Keratinocyte (primary cell): ENCODE data around the gene FGFR3. TPM values are rescaled to one million over a fixed set of nuclear protein-coding genes. Genes with fewer than 3 reads are reported as not detected.

Experiments
- DNase-seq: peaks from one replicate; pipeline ENCODE4 v3.0.0-alpha.2; 2011; ENCODE audit warnings: low read depth, missing footprints, low spot score
- FAIRE-seq: peaks from 2 replicates; lab custom pipeline; 2011; peaks lifted over from hg19 to GRCh38; lab: Jason Lieb, UNC
- H2AFZ ChIP-seq: 2 replicates; pipeline ENCODE4 v1.6.0; 2012; ENCODE audit warnings: low read length, control low read depth, inconsistent platforms; ENCODE audit not compliant: control insufficient read depth
- H3K27ac ChIP-seq: 2 replicates; pipeline ENCODE4 v1.5.1; 2011; ENCODE audit warnings: low read length; ENCODE audit not compliant: control insufficient read depth, insufficient read depth
- H3K27me3 ChIP-seq: 3 replicates; pipeline ENCODE4 v1.6.0; 2011; ENCODE audit warnings: low read length; ENCODE audit not compliant: control insufficient read depth, insufficient read depth; ENCODE audit errors: extremely low read depth
- H3K36me3 ChIP-seq, 2 experiments: 2 replicates in 1 of 2; 3 replicates in 1 of 2; pipeline ENCODE4 v1.5.1; 2011; ENCODE audit warnings: low read length in 2 of 2, mild to moderate bottlenecking in 1 of 2; ENCODE audit not compliant: control insufficient read depth in 2 of 2, insufficient read depth in 2 of 2; ENCODE audit errors: extremely low read depth in 1 of 2
- H3K4me1 ChIP-seq: 3 replicates; pipeline ENCODE4 v1.5.1; 2011; ENCODE audit warnings: low read length; ENCODE audit not compliant: control insufficient read depth, insufficient read depth; ENCODE audit errors: extremely low read depth
- H3K4me2 ChIP-seq: 3 replicates; pipeline ENCODE4 v1.6.0; 2011; ENCODE audit warnings: low read depth, low read length; ENCODE audit not compliant: control insufficient read depth, insufficient read depth; ENCODE audit errors: extremely low read depth
- H3K4me3 ChIP-seq, 3 experiments: fragments of 200-600 bp in 1 of 3; sonication (generic) in 1 of 3; 2 replicates in 2 of 3; 3 replicates in 1 of 3; pipeline ENCODE4 v1.5.1; 2011 to 2016; ENCODE audit warnings: low read length in 3 of 3, mild to moderate bottlenecking in 3 of 3, control low read depth in 2 of 3, inconsistent platforms in 1 of 3, low read depth in 1 of 3, mixed read lengths in 1 of 3, mixed run types in 1 of 3, moderate library complexity in 1 of 3; ENCODE audit not compliant: control insufficient read depth in 2 of 3, insufficient read depth in 2 of 3; ENCODE audit errors: extremely low read depth in 1 of 3
- H3K79me2 ChIP-seq: 2 replicates; pipeline ENCODE4 v1.6.0; 2012; ENCODE audit warnings: low read length; ENCODE audit not compliant: control insufficient read depth, insufficient read depth
- H3K9ac ChIP-seq: 3 replicates; pipeline ENCODE4 v1.6.0; 2011; ENCODE audit warnings: low read length; ENCODE audit not compliant: control insufficient read depth, insufficient read depth; ENCODE audit errors: extremely low read depth
- H3K9me1 ChIP-seq: 3 replicates; pipeline ENCODE4 v1.6.0; 2011; ENCODE audit warnings: low read length; ENCODE audit not compliant: control insufficient read depth, insufficient read depth; ENCODE audit errors: extremely low read depth
- H3K9me3 ChIP-seq: 2 replicates; pipeline ENCODE4 v1.5.1; 2012; ENCODE audit warnings: low read depth, low read length; ENCODE audit not compliant: control insufficient read depth
- H4K20me1 ChIP-seq: 3 replicates; pipeline ENCODE4 v1.6.0; 2011; ENCODE audit warnings: low read length; ENCODE audit not compliant: control insufficient read depth, insufficient read depth; ENCODE audit errors: extremely low read depth
- EZH2 ChIP-seq: IDR thresholded peaks from one replicate; pipeline ENCODE4 v1.6.1; 2012; ENCODE audit warnings: inconsistent platforms, mild to moderate bottlenecking, low read length, moderate library complexity
- dilution Hi-C: fragments of 300-500 bp; cut with MboI; formaldehyde crosslinking; loops from one replicate; pipeline ENCODE4 v1.7.0; 2020; ENCODE audit warnings: low sequenced_read_pairs; ENCODE audit not compliant: extremely low pct_ligation_motif_present
- polyA plus RNA-seq, 5 experiments: library from polyadenylated mRNA; depleted of rRNA in 3 of 5; stranded (reverse) in 3 of 5; stranded (forward) in 1 of 5; unstranded in 1 of 5; fragments of >200 nt; gene quantifications; 1 replicate in 1 of 5; 2 replicates in 3 of 5; 3 replicates in 1 of 5; pipeline versions ENCODE4 v1.2.1 to v1.2.3, GENCODE V29; 2011 to 2012; ENCODE audit warnings: missing spikeins in 2 of 5, low read depth in 1 of 5, low replicate concordance in 1 of 5
- TF ChIP-seq, protein P1 (sequence below), 3 experiments: IDR thresholded peaks in 1 of 3; conservative IDR thresholded peaks in 1 of 3; optimal IDR thresholded peaks in 1 of 3; 2 replicates in 2 of 3; 3 replicates in 1 of 3; pipeline versions ENCODE3 to v1.5.1; 2011; ENCODE audit warnings: low read length in 3 of 3, mild to moderate bottlenecking in 3 of 3, moderate library complexity in 2 of 3, control low read depth in 1 of 3, inconsistent platforms in 1 of 3; ENCODE audit not compliant: insufficient read depth in 2 of 3; ENCODE audit errors: extremely low read depth in 1 of 3

The FGFR3 gene
- polyA plus RNA-seq, 1 donor (not counting 4 experiments of a cell fraction or from before 2014, with no cell fraction given): 45.2 TPM

DNA sequence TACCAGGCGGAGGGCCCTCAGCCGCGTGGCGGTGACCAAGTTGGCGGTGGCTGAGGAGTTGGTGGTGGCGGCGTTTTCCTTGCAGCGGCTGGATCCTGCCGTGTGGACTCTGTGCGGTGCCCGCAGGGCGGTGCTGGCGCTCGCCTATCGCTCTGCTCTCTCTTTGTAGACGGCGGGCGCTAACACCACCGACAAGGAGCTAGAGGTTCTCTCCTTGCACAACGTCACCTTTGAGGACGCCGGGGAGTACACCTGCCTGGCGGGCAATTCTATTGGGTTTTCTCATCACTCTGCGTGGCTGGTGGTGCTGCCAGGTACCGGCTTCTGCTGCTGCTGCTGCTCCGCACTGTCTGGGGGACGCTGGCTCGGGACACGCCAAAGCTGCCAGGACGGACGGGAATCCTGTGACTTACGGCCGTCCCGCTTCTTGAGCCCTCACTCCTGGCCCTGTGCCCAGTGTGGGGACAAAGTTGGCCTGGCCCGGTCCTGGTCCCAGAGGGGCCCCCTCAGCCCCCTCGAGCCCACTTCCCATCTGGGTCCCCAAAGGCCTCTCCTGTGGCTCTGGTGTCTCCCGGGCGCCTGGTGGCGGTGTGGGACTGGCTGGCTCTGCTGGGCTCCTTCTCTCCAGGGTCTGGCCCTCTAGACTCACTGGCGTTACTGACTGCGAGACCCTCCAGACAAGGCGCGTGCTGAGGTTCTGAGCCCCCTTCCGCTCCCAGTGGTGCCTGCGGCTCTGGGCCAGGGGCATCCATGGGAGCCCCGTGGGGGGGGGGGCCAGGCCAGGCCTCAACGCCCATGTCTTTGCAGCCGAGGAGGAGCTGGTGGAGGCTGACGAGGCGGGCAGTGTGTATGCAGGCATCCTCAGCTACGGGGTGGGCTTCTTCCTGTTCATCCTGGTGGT, 10.7 kb downstream of the FGFR3 start:
- Histone ChIP-seq H3K79me2 (no peaks in the 10 kb centered on the region), H3K9me1 (no peaks in the 10 kb centered on the region), H3K9me3 (no peaks in the 10 kb centered on the region), H3K9ac (no peak overlapping the region), H3K4me1 (no peaks in the 10 kb centered on the region), H3K27me3 (no peaks in the 10 kb centered on the region), H3K27ac (no peak overlapping the region), H3K4me2 (no peak overlapping the region), H3K36me3 (peaks cover 22 to 26% of the 10 kb centered on the region in 2 experiments), H3K4me3 (no peak overlapping the region), H2AFZ (no peak overlapping the region), H4K20me1 (peaks cover 2% of the 10 kb centered on the region)
- TF ChIP-seq, protein P1, sequence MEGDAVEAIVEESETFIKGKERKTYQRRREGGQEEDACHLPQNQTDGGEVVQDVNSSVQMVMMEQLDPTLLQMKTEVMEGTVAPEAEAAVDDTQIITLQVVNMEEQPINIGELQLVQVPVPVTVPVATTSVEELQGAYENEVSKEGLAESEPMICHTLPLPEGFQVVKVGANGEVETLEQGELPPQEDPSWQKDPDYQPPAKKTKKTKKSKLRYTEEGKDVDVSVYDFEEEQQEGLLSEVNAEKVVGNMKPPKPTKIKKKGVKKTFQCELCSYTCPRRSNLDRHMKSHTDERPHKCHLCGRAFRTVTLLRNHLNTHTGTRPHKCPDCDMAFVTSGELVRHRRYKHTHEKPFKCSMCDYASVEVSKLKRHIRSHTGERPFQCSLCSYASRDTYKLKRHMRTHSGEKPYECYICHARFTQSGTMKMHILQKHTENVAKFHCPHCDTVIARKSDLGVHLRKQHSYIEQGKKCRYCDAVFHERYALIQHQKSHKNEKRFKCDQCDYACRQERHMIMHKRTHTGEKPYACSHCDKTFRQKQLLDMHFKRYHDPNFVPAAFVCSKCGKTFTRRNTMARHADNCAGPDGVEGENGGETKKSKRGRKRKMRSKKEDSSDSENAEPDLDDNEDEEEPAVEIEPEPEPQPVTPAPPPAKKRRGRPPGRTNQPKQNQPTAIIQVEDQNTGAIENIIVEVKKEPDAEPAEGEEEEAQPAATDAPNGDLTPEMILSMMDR (optimal IDR thresholded peaks at IDR 0.05 in 1 of 3, IDR thresholded peaks at IDR 0.05 in 1 of 3, conservative IDR thresholded peaks at IDR 0.05 in 1 of 3; ENCODE audit: extremely low read depth in 1 of 3, insufficient read depth in 2 of 3, low read length in 3 of 3): no peak
- TF ChIP-seq EZH2: no peak
- FAIRE-seq (no peak), DNase-seq (no peak)
- dilution Hi-C loops: no loop called here

DNA sequence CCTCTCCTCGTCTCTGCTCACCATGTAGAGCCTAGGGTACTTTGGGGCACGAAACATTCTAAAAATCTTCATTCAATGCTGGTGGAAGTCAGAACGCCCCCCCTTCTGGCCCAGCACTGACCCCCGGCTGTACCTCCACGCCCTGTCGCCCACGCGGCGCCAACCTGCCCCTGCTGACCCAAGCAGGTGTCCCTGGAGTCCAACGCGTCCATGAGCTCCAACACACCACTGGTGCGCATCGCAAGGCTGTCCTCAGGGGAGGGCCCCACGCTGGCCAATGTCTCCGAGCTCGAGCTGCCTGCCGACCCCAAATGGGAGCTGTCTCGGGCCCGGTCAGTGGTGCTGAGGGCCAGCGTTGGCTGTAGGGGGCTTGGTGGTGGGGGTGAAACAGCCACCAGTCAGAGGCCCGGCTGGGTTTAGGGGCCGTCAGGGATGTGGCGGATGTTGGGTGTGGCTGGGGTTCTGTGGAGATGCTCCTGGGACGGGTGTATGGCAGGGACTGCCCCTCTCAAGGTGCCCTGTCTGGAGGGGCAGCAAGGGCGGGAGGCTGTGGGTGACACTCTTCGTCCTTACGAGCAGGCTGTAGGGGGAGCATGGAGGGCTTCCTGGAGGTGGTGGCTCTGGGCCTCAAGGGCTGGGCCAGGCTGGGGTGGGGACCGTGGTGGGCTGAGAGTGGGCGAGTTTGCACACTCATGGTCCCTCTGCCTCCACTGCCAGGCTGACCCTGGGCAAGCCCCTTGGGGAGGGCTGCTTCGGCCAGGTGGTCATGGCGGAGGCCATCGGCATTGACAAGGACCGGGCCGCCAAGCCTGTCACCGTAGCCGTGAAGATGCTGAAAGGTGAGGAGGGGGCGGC, 11.8 kb downstream of the FGFR3 start:
- Histone ChIP-seq H3K27ac (no peak overlapping the region), H3K27me3 (no peaks in the 10 kb centered on the region), H3K4me2 (no peak overlapping the region), H3K4me3 (no peak overlapping the region), H3K9me1 (no peaks in the 10 kb centered on the region), H2AFZ (no peak overlapping the region), H4K20me1 (peaks cover 7% of the 10 kb centered on the region), H3K79me2 (no peaks in the 10 kb centered on the region), H3K9me3 (no peaks in the 10 kb centered on the region), H3K9ac (no peak overlapping the region), H3K36me3 (peaks cover 22 to 23% of the 10 kb centered on the region in 2 experiments), H3K4me1 (no peaks in the 10 kb centered on the region)
- DNase-seq: no peak
- no peak for FAIRE-seq
- dilution Hi-C loops: no loop called here
- TF ChIP-seq, protein P1 (optimal IDR thresholded peaks at IDR 0.05 in 1 of 3, IDR thresholded peaks at IDR 0.05 in 1 of 3, conservative IDR thresholded peaks at IDR 0.05 in 1 of 3; ENCODE audit: extremely low read depth in 1 of 3, insufficient read depth in 2 of 3, low read length in 3 of 3): no peak
- no peak for TF ChIP-seq EZH2
